ENCODE measurements around the gene ELL.

- TF ChIP-seq CTCF (conservative IDR thresholded peaks at IDR 0.05; ENCODE audit: low read depth, low read length) (no peak; the same call in 1 of the 2 replicates), EZH2 (IDR thresholded peaks at IDR 0.05; ENCODE audit: low read length, unreplicated experiment) (no peak)
Observed at GRCh38 chr19:18412610-18413239, 109.1 kb downstream of the ELL start.

Data from PC-3 (cell line).